Panc1 (cell line): ENCODE data around the gene RHBDD1.

Experiments
- POLR2AphosphoS5 ChIP-seq: IDR thresholded peaks from 2 replicates; pipeline ENCODE4 v1.6.1; 2012; ENCODE audit warnings: mild to moderate bottlenecking, low read depth, low read length, moderate library complexity
- TCF7L2 ChIP-seq: IDR thresholded peaks from 2 replicates; pipeline ENCODE4 v1.6.1; 2011; ENCODE audit warnings: mild to moderate bottlenecking, low read depth, low read length, inconsistent platforms
- TF ChIP-seq, protein P1 (sequence below), 2 experiments: IDR thresholded peaks; 2 replicates each; pipeline ENCODE4 v1.6.1; 2011 to 2012; ENCODE audit warnings: low read depth in 2 of 2, control low read depth in 1 of 2, low read length in 1 of 2, mild to moderate bottlenecking in 1 of 2, moderate library complexity in 1 of 2; ENCODE audit not compliant: insufficient read depth in 1 of 2
- TF ChIP-seq, protein P2 (sequence below): fragments of 450-650 bp; IDR thresholded peaks from 2 replicates; pipeline ENCODE4 v1.5.1; 2017; ENCODE audit warnings: mild to moderate bottlenecking

DNA sequence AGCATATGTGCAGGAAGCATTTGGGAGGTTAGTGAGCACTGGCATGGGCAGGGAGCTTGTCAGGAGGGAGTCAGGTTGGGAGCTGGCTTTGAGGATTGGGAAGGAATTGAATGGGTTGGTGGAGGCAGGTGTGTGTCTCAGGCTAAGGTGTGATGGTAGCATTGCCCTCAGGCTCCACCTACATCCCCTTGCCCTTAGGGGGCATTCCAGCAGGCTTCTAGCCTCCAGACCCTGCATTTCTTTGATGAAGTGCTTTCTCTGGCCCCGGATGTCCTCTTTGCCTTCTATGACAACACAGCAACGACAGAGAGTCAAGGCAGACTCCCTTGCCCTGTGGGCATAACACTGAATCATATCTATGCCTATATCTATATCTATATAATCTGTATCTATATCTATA lies 13.5 kb downstream of the RHBDD1 start:
- TF ChIP-seq, protein P1, sequence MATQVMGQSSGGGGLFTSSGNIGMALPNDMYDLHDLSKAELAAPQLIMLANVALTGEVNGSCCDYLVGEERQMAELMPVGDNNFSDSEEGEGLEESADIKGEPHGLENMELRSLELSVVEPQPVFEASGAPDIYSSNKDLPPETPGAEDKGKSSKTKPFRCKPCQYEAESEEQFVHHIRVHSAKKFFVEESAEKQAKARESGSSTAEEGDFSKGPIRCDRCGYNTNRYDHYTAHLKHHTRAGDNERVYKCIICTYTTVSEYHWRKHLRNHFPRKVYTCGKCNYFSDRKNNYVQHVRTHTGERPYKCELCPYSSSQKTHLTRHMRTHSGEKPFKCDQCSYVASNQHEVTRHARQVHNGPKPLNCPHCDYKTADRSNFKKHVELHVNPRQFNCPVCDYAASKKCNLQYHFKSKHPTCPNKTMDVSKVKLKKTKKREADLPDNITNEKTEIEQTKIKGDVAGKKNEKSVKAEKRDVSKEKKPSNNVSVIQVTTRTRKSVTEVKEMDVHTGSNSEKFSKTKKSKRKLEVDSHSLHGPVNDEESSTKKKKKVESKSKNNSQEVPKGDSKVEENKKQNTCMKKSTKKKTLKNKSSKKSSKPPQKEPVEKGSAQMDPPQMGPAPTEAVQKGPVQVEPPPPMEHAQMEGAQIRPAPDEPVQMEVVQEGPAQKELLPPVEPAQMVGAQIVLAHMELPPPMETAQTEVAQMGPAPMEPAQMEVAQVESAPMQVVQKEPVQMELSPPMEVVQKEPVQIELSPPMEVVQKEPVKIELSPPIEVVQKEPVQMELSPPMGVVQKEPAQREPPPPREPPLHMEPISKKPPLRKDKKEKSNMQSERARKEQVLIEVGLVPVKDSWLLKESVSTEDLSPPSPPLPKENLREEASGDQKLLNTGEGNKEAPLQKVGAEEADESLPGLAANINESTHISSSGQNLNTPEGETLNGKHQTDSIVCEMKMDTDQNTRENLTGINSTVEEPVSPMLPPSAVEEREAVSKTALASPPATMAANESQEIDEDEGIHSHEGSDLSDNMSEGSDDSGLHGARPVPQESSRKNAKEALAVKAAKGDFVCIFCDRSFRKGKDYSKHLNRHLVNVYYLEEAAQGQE (IDR thresholded peaks at IDR 0.05; ENCODE audit: insufficient read depth in 1 of 2, low read depth in 2 of 2, low read length in 1 of 2) = no peak
- TF ChIP-seq POLR2AphosphoS5 = no peak
- TF ChIP-seq, protein P2, sequence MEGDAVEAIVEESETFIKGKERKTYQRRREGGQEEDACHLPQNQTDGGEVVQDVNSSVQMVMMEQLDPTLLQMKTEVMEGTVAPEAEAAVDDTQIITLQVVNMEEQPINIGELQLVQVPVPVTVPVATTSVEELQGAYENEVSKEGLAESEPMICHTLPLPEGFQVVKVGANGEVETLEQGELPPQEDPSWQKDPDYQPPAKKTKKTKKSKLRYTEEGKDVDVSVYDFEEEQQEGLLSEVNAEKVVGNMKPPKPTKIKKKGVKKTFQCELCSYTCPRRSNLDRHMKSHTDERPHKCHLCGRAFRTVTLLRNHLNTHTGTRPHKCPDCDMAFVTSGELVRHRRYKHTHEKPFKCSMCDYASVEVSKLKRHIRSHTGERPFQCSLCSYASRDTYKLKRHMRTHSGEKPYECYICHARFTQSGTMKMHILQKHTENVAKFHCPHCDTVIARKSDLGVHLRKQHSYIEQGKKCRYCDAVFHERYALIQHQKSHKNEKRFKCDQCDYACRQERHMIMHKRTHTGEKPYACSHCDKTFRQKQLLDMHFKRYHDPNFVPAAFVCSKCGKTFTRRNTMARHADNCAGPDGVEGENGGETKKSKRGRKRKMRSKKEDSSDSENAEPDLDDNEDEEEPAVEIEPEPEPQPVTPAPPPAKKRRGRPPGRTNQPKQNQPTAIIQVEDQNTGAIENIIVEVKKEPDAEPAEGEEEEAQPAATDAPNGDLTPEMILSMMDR = no peak
- TF ChIP-seq TCF7L2 = no peak
